Fibroblast of mammary gland (primary cell): ENCODE measurements around the gene CD160.
"Not testable (repeated sequence)": the region's sequence is repeated elsewhere in the genome, so short reads cannot be mapped to it uniquely, and the experiment has no call there.

Experiments used
- DNase-seq: peaks from one replicate; pipeline ENCODE4 v3.0.0-alpha.2; 2010; ENCODE audit warnings: low read depth
- H3K4me3 ChIP-seq: 2 replicates; pipeline ENCODE4 v1.5.1; 2011; ENCODE audit warnings: low read depth, mild to moderate bottlenecking, low read length, moderate library complexity; ENCODE audit not compliant: control insufficient read depth
- TF ChIP-seq, protein P1 (sequence below): conservative IDR thresholded peaks from 2 replicates; pipeline ENCODE4 v1.5.1; 2011; ENCODE audit warnings: low read depth, low read length, inconsistent platforms; ENCODE audit not compliant: control insufficient read depth, insufficient read depth

Gene CD160

GRCh38 chr1:145764231-145764940 lies 45.1 kb downstream of the CD160 start:
- not testable (repeated sequence) for DNase-seq, H3K4me3 ChIP-seq

- DNase-seq, H3K4me3 ChIP-seq: not testable (repeated sequence)
Observed at GRCh38 chr1:145765127-145765526, 45.8 kb downstream of the CD160 start.

DNA sequence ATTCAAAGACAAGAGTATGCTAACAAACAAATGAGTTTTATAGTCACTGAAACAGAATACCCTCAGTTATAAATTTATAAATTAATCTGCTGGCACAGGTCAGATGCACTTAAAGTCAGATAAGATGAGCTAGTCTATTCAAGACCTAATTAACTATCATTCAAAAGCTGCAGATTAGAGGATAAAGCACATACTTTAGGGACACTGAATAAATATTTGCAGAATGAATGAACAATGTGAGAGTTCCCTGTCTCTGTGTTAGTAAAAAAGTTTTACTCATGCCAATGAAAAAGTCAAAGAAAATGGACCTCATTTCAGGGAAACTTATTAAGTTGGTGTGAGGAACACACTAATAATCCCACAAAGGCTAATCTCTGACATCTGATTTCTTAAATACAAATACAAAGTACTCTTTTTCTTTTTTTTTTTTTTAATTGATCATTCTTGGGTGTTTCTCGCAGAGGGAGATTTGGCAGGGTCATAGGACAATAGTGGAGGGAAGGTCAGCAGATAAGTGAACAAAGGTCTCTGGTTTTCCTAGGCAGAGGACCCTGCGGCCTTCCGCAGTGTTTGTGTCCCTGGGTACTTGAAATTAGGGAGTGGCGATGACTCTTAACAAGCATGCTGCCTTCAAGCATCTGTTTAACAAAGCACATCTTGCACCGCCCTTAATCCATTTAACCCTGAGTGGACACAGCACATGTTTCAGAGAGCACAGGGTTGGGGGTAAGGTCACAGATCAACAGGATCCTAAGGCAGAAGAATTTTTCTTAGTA lies 46.5 kb downstream of the CD160 start:
- not testable (repeated sequence) for H3K4me3 ChIP-seq, DNase-seq

DNA sequence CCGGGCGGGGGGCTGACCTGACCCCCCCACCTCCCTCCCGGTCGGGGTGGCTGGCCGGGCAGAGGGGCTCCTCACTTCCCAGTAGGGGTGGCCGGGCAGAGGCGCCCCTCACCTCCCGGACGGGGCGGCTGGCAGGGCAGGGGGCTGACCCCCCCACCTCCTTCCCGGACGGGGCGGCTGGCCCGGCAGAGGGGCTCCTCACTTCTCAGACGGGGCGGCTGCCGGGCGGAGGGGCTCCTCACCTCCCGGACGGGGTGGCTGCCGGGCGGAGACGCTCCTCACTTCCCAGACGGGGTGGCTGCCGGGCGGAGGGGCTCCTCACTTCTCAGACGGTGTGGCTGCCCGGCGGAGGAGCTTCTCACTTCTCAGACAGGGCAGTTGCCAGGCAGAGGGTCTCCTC lies 47.6 kb downstream of the CD160 start:
- H3K4me3 ChIP-seq, DNase-seq: not testable (repeated sequence)

- H3K4me3 ChIP-seq, DNase-seq: not testable (repeated sequence)
Observed at GRCh38 chr1:145768004-145768403, 48.7 kb downstream of the CD160 start.

GRCh38 chr1:145771056-145771455 lies 51.8 kb downstream of the CD160 start:
- DNase-seq = peak; percentile 25
- TF ChIP-seq, protein P1, sequence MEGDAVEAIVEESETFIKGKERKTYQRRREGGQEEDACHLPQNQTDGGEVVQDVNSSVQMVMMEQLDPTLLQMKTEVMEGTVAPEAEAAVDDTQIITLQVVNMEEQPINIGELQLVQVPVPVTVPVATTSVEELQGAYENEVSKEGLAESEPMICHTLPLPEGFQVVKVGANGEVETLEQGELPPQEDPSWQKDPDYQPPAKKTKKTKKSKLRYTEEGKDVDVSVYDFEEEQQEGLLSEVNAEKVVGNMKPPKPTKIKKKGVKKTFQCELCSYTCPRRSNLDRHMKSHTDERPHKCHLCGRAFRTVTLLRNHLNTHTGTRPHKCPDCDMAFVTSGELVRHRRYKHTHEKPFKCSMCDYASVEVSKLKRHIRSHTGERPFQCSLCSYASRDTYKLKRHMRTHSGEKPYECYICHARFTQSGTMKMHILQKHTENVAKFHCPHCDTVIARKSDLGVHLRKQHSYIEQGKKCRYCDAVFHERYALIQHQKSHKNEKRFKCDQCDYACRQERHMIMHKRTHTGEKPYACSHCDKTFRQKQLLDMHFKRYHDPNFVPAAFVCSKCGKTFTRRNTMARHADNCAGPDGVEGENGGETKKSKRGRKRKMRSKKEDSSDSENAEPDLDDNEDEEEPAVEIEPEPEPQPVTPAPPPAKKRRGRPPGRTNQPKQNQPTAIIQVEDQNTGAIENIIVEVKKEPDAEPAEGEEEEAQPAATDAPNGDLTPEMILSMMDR = no peak
- H3K4me3 ChIP-seq = no peak overlapping the region

DNA sequence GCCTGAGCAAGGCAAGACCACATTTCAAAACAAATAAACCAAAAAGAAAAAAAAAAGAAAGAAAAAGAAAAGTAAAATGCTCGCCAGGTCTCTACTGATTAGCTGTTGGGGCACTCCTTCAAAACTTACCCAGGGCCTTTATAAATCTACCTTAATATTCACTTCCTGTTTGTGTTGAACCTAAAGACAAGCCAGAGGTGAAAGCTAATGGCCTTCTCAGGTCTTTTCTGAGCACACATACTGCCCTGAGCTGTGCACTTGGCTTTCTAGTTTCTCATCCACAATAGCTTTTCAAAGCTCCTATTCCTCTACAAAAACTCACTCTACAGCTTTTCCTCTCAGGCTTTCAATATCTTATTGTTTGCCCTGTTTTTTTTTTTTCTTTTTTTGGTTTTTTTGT lies 54.1 kb downstream of the CD160 start:
- no peak overlapping the region for H3K4me3 ChIP-seq
- no peak for DNase-seq
- TF ChIP-seq, protein P1 = no peak

DNA sequence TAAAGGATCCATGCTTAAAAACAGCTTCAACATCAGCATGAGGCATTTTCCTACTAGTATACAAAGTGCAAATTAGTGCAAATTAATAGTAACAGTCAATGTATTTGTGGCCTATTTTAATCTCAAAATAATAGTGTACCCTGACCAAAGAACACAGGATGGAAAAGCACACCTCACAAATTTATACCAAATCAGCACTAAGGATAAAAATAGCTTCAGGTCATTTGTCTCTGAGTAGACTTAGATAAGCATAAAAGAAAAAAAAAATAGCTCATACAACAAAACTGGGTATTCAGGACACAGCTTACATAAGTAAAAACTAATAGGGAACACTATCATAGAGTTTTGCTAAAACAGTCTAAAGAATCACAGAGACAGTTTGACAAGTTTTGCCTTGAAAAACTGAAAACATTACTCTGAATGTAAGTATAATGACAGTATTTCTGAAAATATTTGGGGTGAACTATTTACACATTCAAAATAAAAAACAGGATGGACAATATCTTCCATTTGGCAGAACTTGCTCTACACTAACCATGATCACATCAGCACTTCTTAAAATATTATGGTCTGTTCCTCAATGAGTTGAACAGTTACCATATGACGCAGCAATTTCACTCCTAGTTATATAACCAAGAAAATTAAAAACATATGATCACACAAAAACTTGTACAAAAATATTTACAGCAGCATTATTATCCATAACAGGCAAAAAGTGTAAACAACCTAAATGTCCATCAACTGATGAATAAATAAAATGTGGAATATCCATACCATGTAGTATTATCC lies 58.3 kb downstream of the CD160 start:
- no peak overlapping the region for H3K4me3 ChIP-seq
- peak; percentile 37 for DNase-seq
- TF ChIP-seq, protein P1 = no peak

DNA sequence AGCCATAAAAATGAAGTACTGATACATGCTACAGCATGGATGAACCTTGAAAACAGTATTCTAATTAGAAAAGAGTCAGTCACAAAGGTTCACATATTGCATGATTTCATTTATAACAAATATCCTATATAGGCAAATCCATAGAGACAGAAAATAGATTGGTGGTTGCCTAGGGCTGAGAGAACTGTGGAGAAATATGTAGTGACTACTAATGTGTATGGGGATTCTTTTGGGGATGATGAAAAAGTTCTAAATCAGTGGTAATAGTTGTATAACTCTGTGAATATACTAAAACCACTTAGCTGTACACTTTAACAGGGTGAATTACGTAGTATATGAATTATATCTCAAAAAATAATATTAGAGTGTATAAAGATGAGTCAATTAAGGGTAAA lies 58.8 kb downstream of the CD160 start:
- no peak for DNase-seq
- TF ChIP-seq, protein P1 = no peak
- H3K4me3 ChIP-seq = no peak overlapping the region
